ENCODE results near the gene DEAF1. TPM values are rescaled to one million over a fixed set of nuclear protein-coding genes. Genes with fewer than 3 reads are reported as not detected.

Gene DEAF1
- total and polyA plus RNA-seq, 10 of the 15 experiments (the other 5 are each of a cell fraction or from before 2014, with no cell fraction given): 0.68 to 51.3 (median 25.9) TPM

GRCh38 chr11:643366-643765 is 51.7 kb downstream of the DEAF1 start:
- no TSS peak for BruUV-seq (replicated peaks)
- H3K79me2 ChIP-seq (ENCODE audit: control insufficient read depth, insufficient read depth, low read length): no peaks in the 10 kb centered on the region
- peaks cover 0 to 3% of the 10 kb centered on the region in 2 experiments; a peak in 1 of 4 replicates for H3K27me3 ChIP-seq (replicated peaks in 1 of 2; ENCODE audit: control insufficient read depth in 2 of 2, insufficient read depth in 2 of 2, low read length in 1 of 2)
- no peak overlapping the region for H3K4me3 ChIP-seq
- H3K36me3 ChIP-seq (ENCODE audit: control insufficient read depth in 2 of 2, insufficient read depth in 2 of 2, low read length in 1 of 2): peaks cover 0 to 2% of the 10 kb centered on the region in 2 experiments; a peak in 3 of 4 replicates
- FAIRE-seq (no peak), DNase-seq (ENCODE audit: low read depth, low spot score) (no peak), ATAC-seq (no peak)
- WGBS (ENCODE audit: insufficient coverage, insufficient replicate concordance, low lambda C conversion rate, missing lambda C conversion rate): 75% methylated on average over 9 of the region's 9 CpGs
- ChIA-PET CTCF (no interaction called here), SMC1A (ENCODE audit: uncharacterized antibody, unreplicated experiment) (no interaction called here), POLR2A (interaction anchor here (0.6 kb wide), 1 partner anchor 276 kb away, joined by 5 read pairs; no protein-coding TSS in a partner anchor), RAD21 (ENCODE audit: unreplicated experiment) (no interaction called here)
- TF ChIP-seq HCFC1 (IDR thresholded peaks at IDR 0.05; ENCODE audit: low read length) (no peak), ZNF384 (IDR thresholded peaks at IDR 0.05; ENCODE audit: borderline replicate concordance, low read depth, low read length) (no peak), ZNF207 (IDR thresholded peaks at IDR 0.05; ENCODE audit: borderline replicate concordance) (no peak), PAX5 (IDR thresholded peaks at IDR 0.05; ENCODE audit: borderline replicate concordance, low read depth, low read length) (no peak), JUND (IDR thresholded peaks at IDR 0.05; ENCODE audit: low read depth, low read length) (no peak), HDAC2 (IDR thresholded peaks at IDR 0.05) (no peak), GATAD2B (conservative IDR thresholded peaks at IDR 0.05; ENCODE audit: low read depth) (no peak), SIN3A (IDR thresholded peaks at IDR 0.05; ENCODE audit: low read depth, low read length) (no peak), ZZZ3 (IDR thresholded peaks at IDR 0.05; ENCODE audit: control insufficient read depth, insufficient read length, low read depth) (no peak), EGR1 (IDR thresholded peaks at IDR 0.05; ENCODE audit: borderline replicate concordance in 1 of 2, low read depth in 2 of 2, low read length in 2 of 2) (no peak), POU2F2 (IDR thresholded peaks at IDR 0.05; ENCODE audit: borderline replicate concordance, low read depth, low read length) (no peak)
- peaks cover 13% of the 10 kb centered on the region for H3K4me1 ChIP-seq (ENCODE audit: control insufficient read depth, insufficient read depth, low read length)
- no peaks in the 10 kb centered on the region for H4K20me1 ChIP-seq (ENCODE audit: control insufficient read depth, insufficient read depth)
- no peak overlapping the region for H3K9ac ChIP-seq (ENCODE audit: control insufficient read depth, insufficient read depth, low read length)
- H3K4me2 ChIP-seq (ENCODE audit: control insufficient read depth, insufficient read depth): no peak overlapping the region
- in situ Hi-C loops (cut with MboI): no loop called here
- intact Hi-C loops (cut with micrococcal nuclease; ENCODE audit: unreplicated experiment): no loop called here
- H3K9me3 ChIP-seq (replicated peaks; ENCODE audit: control insufficient read depth, insufficient read depth, low read length): no peaks in the 10 kb centered on the region
- no peak overlapping the region for H3K27ac ChIP-seq (ENCODE audit: control insufficient read depth, insufficient read depth)
- H2AFZ ChIP-seq (ENCODE audit: control insufficient read depth, low read depth, low read length): no peak overlapping the region

Measured in GM12878 (cell line).